Type B pancreatic cell (in vitro differentiated cells): ENCODE measurements around the gene RIMBP2. TPM values are rescaled to one million over a fixed set of nuclear protein-coding genes. Genes with fewer than 3 reads are reported as not detected.

Experiments
- DNase-seq: peaks from one replicate; pipeline ENCODE4 v3.0.0; 2021; ENCODE audit warnings: mixed read lengths; ENCODE audit not compliant: unreplicated experiment; ENCODE audit errors: extremely low spot score
- H3K27ac Mint-ChIP-seq: 2 replicates; pipeline ENCODE4 v1.8.0; 2021; ENCODE audit warnings: mild to moderate bottlenecking, mixed read lengths
- H3K27me3 Mint-ChIP-seq: 2 replicates; pipeline ENCODE4 v1.8.0; 2021; ENCODE audit warnings: mixed read lengths
- H3K36me3 Mint-ChIP-seq: 2 replicates; pipeline ENCODE4 v1.8.0; 2021; ENCODE audit warnings: mixed read lengths
- H3K4me1 Mint-ChIP-seq: one replicate; pipeline ENCODE4 v1.8.0; 2021; ENCODE audit warnings: mixed read lengths; ENCODE audit not compliant: unreplicated experiment
- H3K4me3 Mint-ChIP-seq: 2 replicates; pipeline ENCODE4 v1.8.0; 2021; ENCODE audit warnings: mild to moderate bottlenecking, mixed read lengths
- H3K9me3 Mint-ChIP-seq: 2 replicates; pipeline ENCODE4 v1.8.0; 2021; ENCODE audit warnings: mixed read lengths
- CTCF ChIP-seq: fragments of 200-600 bp; sonication (generic); conservative IDR thresholded peaks from 2 replicates; pipeline ENCODE4 v1.5.0; 2021; ENCODE audit warnings: antibody characterized with exemption, mild to moderate bottlenecking
- total RNA-seq: library from RNA; stranded (reverse); gene quantifications from 2 replicates; pipeline ENCODE4 v1.2.1, GENCODE V29; 2021; ENCODE audit warnings: low replicate concordance

Gene RIMBP2
- total RNA-seq, 1 donor from 2014 or later, result 23.7 TPM

- H3K36me3 Mint-ChIP-seq, result no peaks in the 10 kb centered on the region
- peak overlapping the region; percentile 26 for H3K27ac Mint-ChIP-seq
- H3K27me3 Mint-ChIP-seq, result peaks cover 11% of the 10 kb centered on the region
- no peak for TF ChIP-seq CTCF
- no peaks in the 10 kb centered on the region for H3K9me3 Mint-ChIP-seq
- peaks cover 42% of the 10 kb centered on the region for H3K4me1 Mint-ChIP-seq
- no peak for DNase-seq
- H3K4me3 Mint-ChIP-seq, result peak overlapping the region; percentile 23
Observed at GRCh38 chr12:130703733-130704375, 12.2 kb downstream of the RIMBP2 start.

GRCh38 chr12:130702966-130703732 is 12.9 kb downstream of the RIMBP2 start:
- no peak for TF ChIP-seq CTCF
- H3K27me3 Mint-ChIP-seq, result peaks cover 11% of the 10 kb centered on the region
- no peak for DNase-seq
- H3K4me3 Mint-ChIP-seq, result peak overlapping the region; percentile 23
- H3K4me1 Mint-ChIP-seq, result peaks cover 42% of the 10 kb centered on the region
- peak overlapping the region; percentile 26 for H3K27ac Mint-ChIP-seq
- H3K9me3 Mint-ChIP-seq, result no peaks in the 10 kb centered on the region
- no peaks in the 10 kb centered on the region for H3K36me3 Mint-ChIP-seq

GRCh38 chr12:130701402-130701744 is 14.7 kb downstream of the RIMBP2 start:
- Mint-ChIP-seq H3K4me1 (peaks cover 49% of the 10 kb centered on the region), H3K27ac (peak overlapping the region; percentile 29), H3K27me3 (peaks cover 14% of the 10 kb centered on the region), H3K9me3 (no peaks in the 10 kb centered on the region), H3K4me3 (no peak overlapping the region), H3K36me3 (peaks cover 4% of the 10 kb centered on the region)
- DNase-seq, result no peak
- TF ChIP-seq CTCF, result no peak

- H3K9me3 Mint-ChIP-seq, result no peaks in the 10 kb centered on the region
- DNase-seq, result no peak
- H3K27me3 Mint-ChIP-seq, result peaks cover 12% of the 10 kb centered on the region
- H3K4me1 Mint-ChIP-seq, result peaks cover 44% of the 10 kb centered on the region
- no peak overlapping the region for H3K4me3 Mint-ChIP-seq
- H3K36me3 Mint-ChIP-seq, result peaks cover 4% of the 10 kb centered on the region
- TF ChIP-seq CTCF, result no peak
- H3K27ac Mint-ChIP-seq, result peak overlapping the region; percentile 29
Observed at GRCh38 chr12:130700492-130701401, 15.4 kb downstream of the RIMBP2 start.

- peaks cover 3% of the 10 kb centered on the region for H3K27me3 Mint-ChIP-seq
- no peak for DNase-seq
- H3K4me3 Mint-ChIP-seq, result no peak overlapping the region
- TF ChIP-seq CTCF, result no peak
- H3K27ac Mint-ChIP-seq, result no peak overlapping the region
- H3K4me1 Mint-ChIP-seq, result peaks cover 24% of the 10 kb centered on the region
- H3K9me3 Mint-ChIP-seq, result no peaks in the 10 kb centered on the region
- H3K36me3 Mint-ChIP-seq, result peaks cover 4% of the 10 kb centered on the region
Observed at GRCh38 chr12:130698106-130698505, 18.0 kb downstream of the RIMBP2 start.
